ENCODE measurements around the gene CUEDC1. TPM values are rescaled to one million over a fixed set of nuclear protein-coding genes. Genes with fewer than 3 reads are reported as not detected.

CUEDC1 gene
- total RNA-seq, 3 donors from 2014 or later, result 13.0 to 18.0 (median 14.5) TPM

DNA sequence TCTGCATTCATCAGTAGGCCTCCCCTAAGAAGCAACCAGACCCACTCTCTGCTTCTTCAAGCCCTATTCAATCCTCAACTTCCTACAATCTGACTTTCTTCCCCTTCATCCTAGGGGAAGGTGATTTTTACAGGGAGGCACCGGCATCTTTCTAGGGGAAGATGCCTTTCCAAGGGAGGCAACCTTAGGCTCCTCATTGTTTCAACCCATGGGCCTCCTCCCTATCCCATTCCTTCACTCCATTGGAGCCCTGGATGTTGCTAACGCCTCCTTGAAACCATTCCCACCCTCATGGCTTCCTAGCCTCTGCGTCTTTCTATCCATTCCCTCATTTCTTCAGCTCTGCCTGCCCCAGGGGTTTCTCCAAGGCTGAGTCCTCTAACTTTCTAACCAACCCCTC is 2.7 kb upstream of the CUEDC1 start:
- no peak for TF ChIP-seq POLR2AphosphoS5 (IDR thresholded peaks at IDR 0.05)
- TF ChIP-seq POLR2A (IDR thresholded peaks at IDR 0.05), result no peak
- TF ChIP-seq, protein P1, sequence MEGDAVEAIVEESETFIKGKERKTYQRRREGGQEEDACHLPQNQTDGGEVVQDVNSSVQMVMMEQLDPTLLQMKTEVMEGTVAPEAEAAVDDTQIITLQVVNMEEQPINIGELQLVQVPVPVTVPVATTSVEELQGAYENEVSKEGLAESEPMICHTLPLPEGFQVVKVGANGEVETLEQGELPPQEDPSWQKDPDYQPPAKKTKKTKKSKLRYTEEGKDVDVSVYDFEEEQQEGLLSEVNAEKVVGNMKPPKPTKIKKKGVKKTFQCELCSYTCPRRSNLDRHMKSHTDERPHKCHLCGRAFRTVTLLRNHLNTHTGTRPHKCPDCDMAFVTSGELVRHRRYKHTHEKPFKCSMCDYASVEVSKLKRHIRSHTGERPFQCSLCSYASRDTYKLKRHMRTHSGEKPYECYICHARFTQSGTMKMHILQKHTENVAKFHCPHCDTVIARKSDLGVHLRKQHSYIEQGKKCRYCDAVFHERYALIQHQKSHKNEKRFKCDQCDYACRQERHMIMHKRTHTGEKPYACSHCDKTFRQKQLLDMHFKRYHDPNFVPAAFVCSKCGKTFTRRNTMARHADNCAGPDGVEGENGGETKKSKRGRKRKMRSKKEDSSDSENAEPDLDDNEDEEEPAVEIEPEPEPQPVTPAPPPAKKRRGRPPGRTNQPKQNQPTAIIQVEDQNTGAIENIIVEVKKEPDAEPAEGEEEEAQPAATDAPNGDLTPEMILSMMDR (IDR thresholded peaks at IDR 0.05), result no peak

DNA sequence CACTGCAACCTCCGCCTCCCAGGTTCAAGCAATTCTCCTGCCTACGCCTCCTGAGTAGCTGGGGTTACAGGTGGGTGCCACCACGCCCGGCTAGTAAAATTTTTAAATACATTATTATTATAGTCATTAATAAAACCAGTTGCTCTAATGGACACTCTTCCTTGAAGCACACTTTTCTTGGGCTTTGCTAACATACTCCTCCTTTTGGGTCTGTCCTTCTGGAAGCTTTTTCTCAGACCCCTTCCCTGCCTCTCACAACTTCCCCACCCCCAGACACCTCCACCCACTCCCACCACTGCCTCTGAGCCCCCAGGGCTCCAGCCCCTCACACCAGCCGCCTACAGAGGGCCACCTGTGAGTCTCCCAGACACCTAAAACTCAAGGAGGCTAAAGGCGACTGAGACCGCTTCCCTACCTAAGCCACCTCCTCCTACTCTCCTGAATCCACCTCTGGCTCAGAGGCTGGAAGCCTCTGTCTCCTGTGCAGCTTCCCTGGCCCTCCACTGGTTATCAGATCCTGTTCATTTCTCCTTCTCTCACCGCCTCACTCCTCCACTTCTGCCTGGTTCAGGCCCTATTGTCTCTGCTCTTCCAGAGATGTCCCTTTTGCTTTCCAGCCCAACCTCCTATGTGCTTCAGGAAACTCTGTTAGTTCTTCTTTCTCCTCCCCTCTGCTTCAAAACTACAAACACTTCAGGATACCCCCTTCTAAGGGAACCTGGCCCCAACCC is 2.1 kb upstream of the CUEDC1 start:
- intact Hi-C loops (cut with DNase I; ENCODE audit: low total_unique reads), result loop anchor here (2.0 kb wide), 1 partner anchor 32 kb away; the partner anchor contains the start of gene VEZF1
- DNase-seq (ENCODE audit: low spot score in 2 of 2), result peak in 1 of 2 donors; percentile 14
- H3K27ac ChIP-seq, result no peak overlapping the region

More for the DNA sequence above, 2.7 kb upstream of the CUEDC1 start:
- Histone ChIP-seq H3K27me3 (no peaks in the 10 kb centered on the region), H3K4me3 (no peak overlapping the region), H3K4me1 (no peaks in the 10 kb centered on the region), H3K27ac (no peak overlapping the region), H3K36me3 (no peaks in the 10 kb centered on the region), H3K9me3 (no peaks in the 10 kb centered on the region)
- intact Hi-C loops (cut with DNase I; ENCODE audit: low total_unique reads), result loop anchor here (2.0 kb wide), 1 partner anchor 31 kb away; the partner anchor contains the start of gene VEZF1
- peak in 1 of 2 donors; percentile 3 for DNase-seq (ENCODE audit: low spot score in 2 of 2)

DNA sequence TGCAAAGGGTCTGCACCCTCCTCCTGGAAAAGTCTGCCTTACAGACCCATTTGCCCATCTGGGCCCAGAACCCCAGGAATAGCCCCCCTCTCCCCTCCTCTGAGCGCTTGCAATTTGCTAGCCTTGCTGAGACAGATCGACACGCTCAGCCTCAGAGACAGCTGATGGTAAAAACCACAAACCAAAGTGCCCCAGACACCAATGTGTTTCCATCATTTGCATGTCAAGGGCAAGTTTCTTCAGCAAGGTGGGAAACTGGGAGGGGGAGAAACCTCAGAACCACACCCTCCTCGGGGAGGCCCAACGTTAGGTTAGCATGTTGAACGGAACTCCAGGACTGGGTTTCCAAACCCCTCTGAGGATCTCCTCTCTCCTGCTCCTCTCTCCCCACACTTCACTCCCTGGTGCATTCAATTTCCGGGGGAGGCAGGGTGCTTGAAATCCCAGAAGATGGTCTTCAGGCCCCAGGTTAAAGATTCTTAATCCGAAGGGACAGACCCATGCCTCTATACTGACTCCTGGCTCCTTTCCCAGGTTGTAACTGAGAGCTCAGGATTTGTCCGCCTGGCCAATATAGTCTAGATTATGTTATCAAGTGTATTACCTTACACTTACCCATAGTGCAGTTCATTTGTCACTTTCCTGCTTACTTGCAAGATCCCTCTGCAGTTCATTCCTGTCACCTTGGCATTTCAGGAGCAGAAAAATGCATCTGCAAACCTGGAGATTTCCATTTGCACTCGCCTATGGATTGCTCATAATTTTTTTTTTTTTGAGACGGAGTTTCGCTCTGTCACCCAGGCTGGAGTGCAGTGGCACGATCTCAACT is 1.3 kb upstream of the CUEDC1 start:
- no peak for TF ChIP-seq POLR2A (IDR thresholded peaks at IDR 0.05)
- TF ChIP-seq, protein P1 (IDR thresholded peaks at IDR 0.05), result no peak
- no peak for TF ChIP-seq POLR2AphosphoS5 (IDR thresholded peaks at IDR 0.05)
- no peak overlapping the region for H3K4me3 ChIP-seq
- DNase-seq (ENCODE audit: low spot score in 2 of 2), result peak; percentile 16 to 41
- H3K36me3 ChIP-seq, result no peaks in the 10 kb centered on the region
- no peaks in the 10 kb centered on the region for H3K27me3 ChIP-seq
- no peak overlapping the region for H3K27ac ChIP-seq
- intact Hi-C loops (cut with DNase I; ENCODE audit: low total_unique reads), result loop anchor here (2.0 kb wide), 1 partner anchor 32 kb away; the partner anchor contains the start of gene VEZF1
- no peaks in the 10 kb centered on the region for H3K9me3 ChIP-seq
- H3K4me1 ChIP-seq, result no peaks in the 10 kb centered on the region

More for the DNA sequence above, 2.1 kb upstream of the CUEDC1 start:
- no peaks in the 10 kb centered on the region for H3K36me3 ChIP-seq
- no peaks in the 10 kb centered on the region for H3K9me3 ChIP-seq
- H3K4me3 ChIP-seq, result no peak overlapping the region
- no peaks in the 10 kb centered on the region for H3K4me1 ChIP-seq
- TF ChIP-seq POLR2AphosphoS5 (IDR thresholded peaks at IDR 0.05) (no peak), POLR2A (IDR thresholded peaks at IDR 0.05) (no peak)
- TF ChIP-seq, protein P1 (IDR thresholded peaks at IDR 0.05), result no peak
- H3K27me3 ChIP-seq, result no peaks in the 10 kb centered on the region

DNA sequence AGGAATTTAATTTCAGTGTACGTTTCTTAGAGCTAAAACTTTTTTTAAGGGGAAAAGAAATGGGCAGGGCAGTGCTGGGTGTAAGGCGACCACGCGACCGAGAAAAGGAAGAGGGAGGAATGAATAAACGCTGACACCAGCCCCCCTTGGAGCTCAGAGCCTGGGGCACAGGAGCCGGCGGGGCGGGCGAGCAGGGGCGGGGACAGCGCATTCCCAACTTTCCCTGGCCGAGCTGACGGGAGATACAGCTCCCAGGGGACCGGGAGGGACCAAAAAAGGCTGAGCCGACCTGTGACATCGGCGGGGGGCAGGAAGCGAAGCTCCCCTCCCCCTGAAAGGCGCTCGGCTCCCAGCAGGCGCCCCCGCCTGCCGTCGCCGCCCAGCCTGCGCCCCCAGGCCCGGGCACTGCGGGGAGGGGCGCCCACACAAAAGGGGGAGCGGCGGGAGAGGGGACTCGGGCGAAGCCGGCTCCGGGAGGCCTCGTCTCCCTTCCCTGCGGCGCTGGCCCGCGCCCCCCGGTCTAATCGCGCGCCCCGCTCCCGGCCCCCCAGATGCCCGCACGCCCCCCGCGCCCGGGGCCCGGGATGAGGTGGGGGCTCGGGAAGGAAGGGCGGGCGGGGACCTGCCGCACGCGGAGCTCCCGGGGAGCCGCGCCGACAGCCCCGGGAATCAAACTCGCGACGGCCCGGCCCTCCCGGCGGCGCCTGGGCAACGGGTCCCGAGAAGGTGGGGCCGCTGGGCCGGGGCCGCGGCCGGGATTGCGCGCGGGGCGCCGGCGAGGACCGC is 622 bp downstream of the CUEDC1 start:
- H3K36me3 ChIP-seq, result no peaks in the 10 kb centered on the region
- H3K4me1 ChIP-seq, result peaks cover 0 to 5% of the 10 kb centered on the region in 2 donors
- intact Hi-C loops (cut with DNase I; ENCODE audit: low total_unique reads), result no loop called here
- H3K27me3 ChIP-seq, result no peaks in the 10 kb centered on the region
- peak in 1 of 2 donors; percentile 70 for DNase-seq (ENCODE audit: low spot score in 2 of 2)
- H3K4me3 ChIP-seq, result peak overlapping the region; percentile 82 to 97 (median 86)
- TF ChIP-seq, protein P1 (IDR thresholded peaks at IDR 0.05), result no peak
- peak; percentile 16 to 31 (median 18) for TF ChIP-seq POLR2AphosphoS5 (IDR thresholded peaks at IDR 0.05)
- no peaks in the 10 kb centered on the region for H3K9me3 ChIP-seq
- peak overlapping the region; percentile 92 to 98 for H3K27ac ChIP-seq
